HuH-7 (cell line): ENCODE results near the gene CPNE5.

Experiments
- DNase-seq: peaks from one replicate; pipeline ENCODE4 v3.0.0; 2011; ENCODE audit warnings: low spot score

The CPNE5 gene

GRCh38 chr6:36857325-36857724 lies 18.1 kb upstream of the CPNE5 start:
- DNase-seq = no peak

GRCh38 chr6:36856277-36856676 lies 17.0 kb upstream of the CPNE5 start:
- DNase-seq = no peak

- DNase-seq = no peak
These were observed 16.5 kb upstream of the CPNE5 start for GRCh38 chr6:36855750-36856149.

- no peak for DNase-seq
These were observed 14.1 kb upstream of the CPNE5 start for GRCh38 chr6:36853325-36853724.

- no peak for DNase-seq
These were observed 13.4 kb upstream of the CPNE5 start for GRCh38 chr6:36852481-36853147.

GRCh38 chr6:36851626-36852025 lies 12.4 kb upstream of the CPNE5 start:
- no peak for DNase-seq

- DNase-seq = peak; percentile 37
These were observed 11.9 kb upstream of the CPNE5 start for GRCh38 chr6:36851149-36851614.

GRCh38 chr6:36850021-36850420 lies 10.8 kb upstream of the CPNE5 start:
- no peak for DNase-seq

- DNase-seq = no peak
These were observed 9.6 kb upstream of the CPNE5 start for GRCh38 chr6:36848658-36849441.

- DNase-seq = no peak
These were observed 8.7 kb upstream of the CPNE5 start for GRCh38 chr6:36847991-36848390.

GRCh38 chr6:36847152-36847551 lies 7.9 kb upstream of the CPNE5 start:
- no peak for DNase-seq

GRCh38 chr6:36845233-36845632 lies 6.0 kb upstream of the CPNE5 start:
- no peak for DNase-seq

- DNase-seq = no peak
These were observed 5.3 kb upstream of the CPNE5 start for GRCh38 chr6:36844232-36845170.

GRCh38 chr6:36843170-36843569 lies 3.9 kb upstream of the CPNE5 start:
- no peak for DNase-seq

- DNase-seq = no peak
These were observed 2.5 kb upstream of the CPNE5 start for GRCh38 chr6:36841756-36842155.

- DNase-seq = peak; percentile 30
These were observed 1.5 kb upstream of the CPNE5 start for GRCh38 chr6:36840432-36841403.

- DNase-seq = peak; percentile 55
These were observed 646 bp upstream of the CPNE5 start for GRCh38 chr6:36839749-36840431.

GRCh38 chr6:36837686-36838085 lies 1.6 kb downstream of the CPNE5 start:
- DNase-seq = no peak

GRCh38 chr6:36837022-36837339 lies 2.3 kb downstream of the CPNE5 start:
- DNase-seq = no peak

GRCh38 chr6:36836111-36837021 lies 2.9 kb downstream of the CPNE5 start:
- DNase-seq = no peak
